GM15510 (cell line): ENCODE results near the gene RAB38.

ENCODE experiments used
- POLR2A ChIP-seq: IDR thresholded peaks from 3 replicates; pipeline ENCODE4 v1.6.1; 2011; ENCODE audit warnings: borderline replicate concordance; ENCODE audit not compliant: insufficient read length; ENCODE audit errors: extremely low read depth

Gene RAB38

GRCh38 chr11:88131764-88132470, 43.3 kb downstream of the RAB38 start:
- TF ChIP-seq POLR2A = no peak

- no peak for TF ChIP-seq POLR2A
Observed at GRCh38 chr11:88122956-88123355, 52.3 kb downstream of the RAB38 start.

GRCh38 chr11:88119561-88119960, 55.7 kb downstream of the RAB38 start:
- no peak for TF ChIP-seq POLR2A

DNA sequence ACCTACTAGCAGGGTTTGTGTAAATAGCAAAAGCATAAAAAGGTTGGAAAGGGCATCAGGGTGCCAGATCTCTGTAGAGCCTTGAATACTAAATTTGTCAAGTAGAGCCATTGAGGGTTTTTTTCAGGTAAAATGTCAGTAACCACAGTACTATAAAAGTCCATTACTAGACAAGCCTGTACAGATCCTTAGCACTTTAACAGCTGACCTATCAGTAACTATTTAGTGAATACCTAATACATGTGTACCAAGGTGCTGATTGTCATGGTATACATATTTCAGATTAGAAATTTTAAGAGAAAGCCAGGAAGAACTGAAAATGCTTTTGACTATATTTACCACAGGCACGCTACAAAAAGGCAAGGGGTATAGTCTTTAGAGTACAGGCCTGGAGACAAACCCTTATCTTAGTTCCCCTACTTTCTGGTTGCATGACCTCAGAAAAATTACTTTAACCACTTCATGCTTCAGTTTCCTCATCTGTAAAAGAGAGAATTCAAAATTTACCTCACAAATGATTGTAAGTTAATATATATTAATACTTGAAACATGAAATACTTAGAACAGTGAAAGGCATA, 57.9 kb downstream of the RAB38 start:
- no peak for TF ChIP-seq POLR2A

DNA sequence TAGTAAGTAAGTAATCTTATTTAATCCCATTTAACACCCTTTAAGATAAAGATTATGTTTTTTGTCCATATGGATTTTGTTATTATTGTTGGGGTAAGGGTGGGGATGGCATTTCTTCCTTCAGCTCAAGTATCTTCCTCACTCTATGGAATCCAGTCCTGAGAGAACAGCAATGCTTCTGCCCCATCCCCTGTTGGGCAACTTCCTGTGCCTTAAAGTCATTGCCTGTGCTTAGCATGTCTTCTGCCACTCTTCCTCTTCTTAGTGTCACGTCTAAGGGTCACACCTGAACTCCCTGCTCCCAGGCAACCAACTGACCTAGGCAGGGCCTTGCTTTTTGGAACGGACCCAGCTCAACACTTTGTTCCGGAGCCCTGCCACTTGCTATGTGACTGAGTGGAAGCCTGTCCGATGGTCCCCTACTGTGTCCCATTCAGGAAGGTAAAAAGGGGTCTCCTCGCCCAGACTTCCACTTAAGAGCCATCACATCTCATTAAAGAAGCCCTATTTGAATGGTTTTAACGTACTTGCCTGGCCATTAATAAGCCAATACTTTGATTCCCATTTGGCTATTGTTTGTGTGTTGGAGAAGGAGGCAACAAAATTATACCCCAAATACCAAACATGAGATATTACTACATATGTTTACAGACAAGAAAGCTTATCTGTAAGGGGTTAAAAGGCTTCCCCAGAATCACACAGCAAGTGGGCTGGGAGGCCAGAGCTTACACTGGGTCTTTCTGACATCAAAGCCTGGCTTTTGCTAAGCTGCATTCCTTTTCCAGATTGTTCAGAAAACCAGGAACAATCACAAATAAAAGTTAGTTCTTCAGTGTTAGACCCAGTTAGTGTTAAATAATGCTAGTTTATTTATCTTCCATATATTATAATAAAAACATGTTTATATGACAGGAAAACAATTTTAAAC, 59.2 kb downstream of the RAB38 start:
- TF ChIP-seq POLR2A = no peak

DNA sequence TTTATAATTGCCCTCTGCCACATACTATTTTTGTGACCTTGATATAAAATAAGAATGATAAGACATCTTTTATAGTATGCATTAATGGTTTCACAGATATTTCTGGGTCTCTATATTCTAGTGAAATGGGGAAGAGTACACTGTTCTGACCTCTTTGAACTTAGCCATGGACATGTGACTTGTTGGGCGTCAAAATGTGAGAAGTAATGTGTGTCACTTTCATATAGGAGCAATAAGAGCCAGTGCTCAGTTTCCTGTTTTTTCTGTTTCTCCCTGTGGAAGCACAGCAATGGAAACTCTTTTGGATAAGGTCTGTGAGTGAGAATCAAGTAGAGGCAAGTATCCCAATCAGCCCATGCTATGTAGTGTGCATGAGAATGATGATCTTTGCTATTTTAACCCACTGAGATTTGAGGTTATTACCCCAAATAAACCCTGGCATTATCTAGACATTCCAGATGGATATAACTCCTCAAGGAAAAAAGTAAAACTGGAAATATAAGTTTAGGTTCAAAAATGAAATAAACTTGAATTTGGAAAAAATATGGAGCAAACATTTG, 60.7 kb downstream of the RAB38 start:
- TF ChIP-seq POLR2A = no peak

- TF ChIP-seq POLR2A = no peak
Observed at GRCh38 chr11:88106666-88107065, 68.6 kb downstream of the RAB38 start.

GRCh38 chr11:88105951-88106350, 69.3 kb downstream of the RAB38 start:
- TF ChIP-seq POLR2A = no peak

GRCh38 chr11:88105526-88105925, 69.7 kb downstream of the RAB38 start:
- no peak for TF ChIP-seq POLR2A

- TF ChIP-seq POLR2A = no peak
Observed at GRCh38 chr11:88104408-88104807, 70.8 kb downstream of the RAB38 start.

DNA sequence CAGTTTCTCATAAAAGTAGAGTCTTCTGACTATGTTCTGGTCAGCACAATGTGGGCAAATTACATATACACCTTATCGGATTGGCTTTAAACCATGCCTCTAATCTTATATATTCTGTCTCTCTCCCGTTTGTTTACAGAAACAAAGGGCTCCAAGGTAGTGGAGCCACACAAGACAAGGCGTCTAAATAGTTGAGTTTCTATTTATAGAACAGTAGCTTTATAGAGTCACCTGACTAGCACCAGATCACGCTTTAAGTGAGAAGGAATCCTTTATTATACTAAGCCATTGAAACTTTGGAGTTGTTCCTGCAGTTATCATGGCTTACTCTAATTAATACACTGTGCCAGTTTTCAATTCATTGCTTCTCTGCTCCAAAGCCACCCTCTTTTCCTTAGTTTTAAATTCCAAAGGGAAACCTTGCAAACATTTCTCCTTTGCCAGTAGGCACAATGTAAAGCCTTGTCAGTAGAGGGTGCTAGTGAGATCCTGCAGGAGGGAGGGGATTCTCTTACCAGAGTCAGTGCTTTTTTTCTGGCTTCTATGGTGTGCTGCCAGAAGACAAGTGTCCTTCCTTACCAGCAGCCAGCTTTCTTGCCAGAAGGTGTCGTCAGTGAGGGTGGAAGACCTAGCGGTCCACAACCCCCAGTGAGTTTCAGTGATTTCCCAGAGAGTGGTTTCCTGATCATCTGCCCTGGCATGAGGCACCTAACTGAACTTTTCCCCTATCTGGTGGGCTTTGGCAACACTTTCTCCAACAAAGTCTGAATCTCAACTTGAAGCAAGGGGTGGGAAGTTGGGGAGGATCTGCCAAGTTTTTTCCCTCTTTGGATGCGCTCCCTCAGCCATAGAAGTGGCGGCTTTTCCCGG, 71.7 kb downstream of the RAB38 start:
- no peak for TF ChIP-seq POLR2A

DNA sequence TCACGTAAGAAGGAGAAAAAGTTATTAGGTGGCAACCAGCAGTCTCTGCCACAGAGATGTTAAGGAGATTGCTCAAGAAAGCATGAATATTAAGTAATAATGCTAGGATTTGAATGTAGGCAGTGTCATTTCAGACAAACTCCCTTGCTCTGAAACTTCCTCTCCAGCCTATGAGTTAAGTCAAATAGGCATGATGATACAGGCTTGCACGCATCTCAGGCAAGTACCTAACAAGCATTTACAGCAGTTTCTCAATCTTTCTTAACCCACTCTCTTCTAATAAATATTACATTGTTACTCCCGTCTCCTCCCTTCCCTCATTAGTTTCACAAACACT, 72.7 kb downstream of the RAB38 start:
- TF ChIP-seq POLR2A = no peak

DNA sequence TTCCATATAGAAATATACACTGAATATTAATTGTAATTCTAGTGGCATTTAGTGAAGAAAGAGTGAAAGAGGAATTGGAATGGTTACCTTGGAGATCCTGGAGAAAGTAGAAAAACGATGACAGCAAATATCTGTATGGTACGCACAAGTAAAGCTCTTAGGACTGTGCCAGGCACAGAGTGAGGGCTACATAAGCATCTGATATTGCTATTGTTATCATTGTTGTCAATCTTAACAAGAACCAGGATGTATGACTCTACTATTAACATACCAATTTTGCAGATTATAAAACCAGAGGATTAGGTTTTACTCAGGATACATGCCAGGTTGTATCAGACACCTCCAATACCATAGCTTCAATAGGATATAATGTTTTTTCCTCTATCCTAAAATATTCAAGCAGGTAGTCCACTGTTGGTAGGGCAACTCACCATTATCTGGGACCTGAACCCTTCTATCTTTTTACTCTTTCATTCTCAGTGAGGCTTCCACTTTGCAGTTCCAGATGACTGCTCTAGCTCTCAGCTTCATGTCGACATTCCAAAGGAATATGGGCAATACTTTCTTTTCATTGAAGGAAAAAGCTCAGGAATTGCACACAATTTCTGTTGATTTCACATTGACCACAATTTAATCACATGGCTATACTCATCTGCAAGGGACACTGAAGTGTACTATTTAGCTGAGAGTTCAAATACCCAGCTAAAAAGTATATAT, 73.2 kb downstream of the RAB38 start:
- TF ChIP-seq POLR2A = no peak

GRCh38 chr11:88100151-88100550, 75.1 kb downstream of the RAB38 start:
- no peak for TF ChIP-seq POLR2A
